D721Med (cell line): ENCODE data around the gene COL23A1.

Experiments used
- DNase-seq: peaks from one replicate; pipeline ENCODE4 v3.0.0; 2011; ENCODE audit warnings: low spot score; ENCODE audit not compliant: insufficient read length
- FAIRE-seq: peaks from 2 replicates; lab custom pipeline; 2011; peaks lifted over from hg19 to GRCh38; lab: Jason Lieb, UNC
- CTCF ChIP-seq: IDR thresholded peaks from 2 replicates; pipeline ENCODE4 v1.5.1; 2012; ENCODE audit warnings: mild to moderate bottlenecking, control low read depth; ENCODE audit not compliant: insufficient read depth; ENCODE audit errors: missing control alignments

Gene COL23A1

GRCh38 chr5:178343306-178343705 lies 246.9 kb downstream of the COL23A1 start:
- FAIRE-seq (no peak), DNase-seq (no peak)
- TF ChIP-seq CTCF = no peak

GRCh38 chr5:178341851-178342140 lies 248.4 kb downstream of the COL23A1 start:
- DNase-seq (no peak), FAIRE-seq (no peak)
- no peak for TF ChIP-seq CTCF

- DNase-seq (no peak), FAIRE-seq (no peak)
- TF ChIP-seq CTCF = no peak
Measured at GRCh38 chr5:178341091-178341850, 248.9 kb downstream of the COL23A1 start.

- FAIRE-seq = no peak
- DNase-seq = no peak
- TF ChIP-seq CTCF = no peak
Measured at GRCh38 chr5:178340637-178341036, 249.6 kb downstream of the COL23A1 start.

- no peak for DNase-seq
- TF ChIP-seq CTCF = no peak
- FAIRE-seq = no peak
Measured at GRCh38 chr5:178340187-178340586, 250.0 kb downstream of the COL23A1 start.

- DNase-seq (no peak), FAIRE-seq (no peak)
- TF ChIP-seq CTCF = no peak
Measured at GRCh38 chr5:178339272-178339671, 250.9 kb downstream of the COL23A1 start.

GRCh38 chr5:178338750-178339144 lies 251.4 kb downstream of the COL23A1 start:
- FAIRE-seq = no peak
- DNase-seq = no peak
- TF ChIP-seq CTCF = no peak
